NCI-H2196 treated with DMSO at 0.1 percent for 48 hours (cell line): ENCODE results near the gene PALB2.
A peak's percentile ranks its signal among the peaks of the same experiment; 100 is the strongest.
"Not testable (repeated sequence)": the region's sequence is repeated elsewhere in the genome, so short reads cannot be mapped to it uniquely, and the experiment has no call there.

Source experiments
- DNase-seq: peaks from one replicate; lab custom pipeline; 2025; ENCODE audit not compliant: unreplicated experiment; lab: John Stamatoyannopoulos, UW

The PALB2 gene

DNA sequence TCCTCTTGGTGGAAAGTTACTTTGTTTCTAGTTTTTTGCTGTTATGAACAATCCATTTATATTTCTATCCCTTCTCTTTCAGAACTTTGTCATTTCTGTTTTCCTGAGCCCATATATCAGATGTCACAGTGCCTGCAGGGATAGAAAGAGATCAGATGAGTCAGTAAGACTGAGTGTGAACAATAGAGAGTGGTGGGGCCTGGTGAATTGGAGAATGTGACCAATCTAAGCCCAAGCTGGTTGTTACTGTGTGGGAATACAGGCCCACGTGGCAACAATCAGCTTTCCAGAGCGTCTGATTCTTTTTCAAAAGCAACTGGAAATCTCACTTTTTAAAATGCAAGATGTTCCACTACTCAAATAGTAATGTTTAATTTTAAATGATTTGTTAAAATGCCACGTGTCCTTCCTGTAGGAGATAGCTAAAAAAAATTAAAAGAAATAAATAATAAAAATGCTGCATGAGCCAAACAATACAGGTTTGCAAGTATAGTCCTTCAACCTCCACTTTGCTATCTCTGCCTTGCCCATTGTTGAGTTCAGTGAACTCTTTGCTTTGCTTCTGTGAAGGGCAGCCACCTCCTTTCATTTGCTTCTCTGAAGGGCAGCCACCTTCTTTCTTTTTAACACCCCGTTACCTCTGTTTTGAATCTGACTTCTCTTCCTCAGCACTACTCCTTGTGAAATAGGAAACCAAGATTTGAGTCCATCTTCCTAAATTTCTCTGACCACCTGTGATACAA, 9.7 kb upstream of the PALB2 start:
- no peak for DNase-seq

DNA sequence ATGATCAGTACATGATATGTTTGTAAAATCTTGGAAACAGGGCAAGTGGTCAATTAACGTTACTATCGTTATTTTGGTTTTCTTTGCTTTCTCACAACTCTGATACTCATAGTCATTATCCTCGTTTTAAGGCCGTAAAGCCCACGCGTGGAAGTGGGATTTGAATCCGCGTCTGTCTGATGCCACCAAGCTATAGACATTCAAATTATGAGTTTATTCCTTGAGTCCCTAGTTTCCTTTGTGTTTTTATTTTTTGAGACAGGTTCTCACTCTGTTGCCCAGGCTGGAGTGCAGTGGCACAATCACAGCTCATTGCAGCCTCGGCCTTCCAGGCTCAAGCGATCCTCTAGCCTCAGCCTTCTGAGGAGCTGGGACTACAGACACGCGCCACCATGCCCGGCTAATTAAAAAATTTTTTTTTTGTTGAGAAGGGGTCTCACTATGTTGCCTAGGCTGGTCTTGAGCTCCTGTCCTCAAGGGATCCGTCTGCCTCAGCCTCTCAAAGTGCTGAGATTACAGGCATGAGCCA, 1.2 kb upstream of the PALB2 start:
- no peak for DNase-seq

DNA sequence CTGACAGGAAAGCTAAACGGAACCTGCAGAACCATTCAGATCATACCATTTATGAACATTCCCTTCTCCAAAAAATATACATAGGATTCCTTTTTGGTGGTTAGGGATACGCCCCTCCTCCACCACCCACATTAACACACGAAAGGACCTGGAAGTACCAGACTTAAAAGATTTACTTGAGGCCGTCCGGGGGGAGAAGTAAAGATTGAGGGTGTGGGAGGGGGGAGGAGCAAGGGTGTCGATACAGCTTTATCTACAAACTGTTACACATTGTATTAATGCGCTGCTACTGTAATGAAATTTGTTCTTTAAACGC, 537 bp downstream of the PALB2 start:
- DNase-seq, result no peak

DNA sequence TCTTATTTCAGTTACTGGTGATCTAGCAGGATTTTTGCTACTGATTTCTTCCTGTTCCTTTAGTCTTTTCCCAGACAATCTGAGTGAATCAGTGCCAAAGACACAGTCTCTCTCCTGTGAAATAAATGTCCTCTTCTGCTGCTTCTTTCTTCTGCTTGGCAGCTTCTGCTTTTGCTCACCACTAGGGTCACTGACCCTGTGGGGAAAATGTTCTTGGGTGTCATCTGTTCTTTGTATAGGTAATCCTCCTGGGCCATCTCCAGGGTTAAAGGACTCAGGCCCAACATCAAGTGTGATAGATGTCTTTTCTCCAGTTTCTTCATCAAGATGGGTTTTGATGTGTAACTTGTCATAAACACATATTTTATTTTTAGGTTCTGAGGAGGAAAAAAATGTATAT, 5.2 kb downstream of the PALB2 start:
- DNase-seq, result no peak

DNA sequence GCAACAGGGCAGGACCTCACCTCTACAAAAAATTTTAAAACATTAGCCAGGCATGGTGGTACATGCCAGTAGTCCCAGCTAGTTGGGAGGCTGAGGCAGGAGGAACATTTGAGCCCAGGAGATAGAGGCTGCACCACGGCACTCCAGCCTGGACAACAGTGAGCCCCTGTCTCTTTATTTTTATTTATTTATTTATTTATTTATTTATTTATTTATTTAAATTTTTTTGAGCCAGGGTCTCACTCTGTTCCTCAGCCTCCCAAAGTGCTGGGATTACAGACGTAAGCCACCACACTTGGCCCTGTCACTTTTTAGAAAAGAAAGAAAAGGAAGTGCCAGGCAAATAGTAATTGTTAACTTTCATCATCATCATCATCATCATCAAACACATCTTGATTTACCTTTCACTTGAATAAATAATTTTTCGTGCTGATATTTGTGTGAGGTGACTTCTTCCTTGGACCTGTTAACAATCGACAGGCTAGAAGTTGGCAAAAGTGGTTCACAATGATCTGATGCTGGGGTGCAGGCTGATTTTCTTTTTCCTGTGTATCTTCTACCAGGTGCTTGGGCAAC, 6.6 kb downstream of the PALB2 start:
- no peak for DNase-seq

DNA sequence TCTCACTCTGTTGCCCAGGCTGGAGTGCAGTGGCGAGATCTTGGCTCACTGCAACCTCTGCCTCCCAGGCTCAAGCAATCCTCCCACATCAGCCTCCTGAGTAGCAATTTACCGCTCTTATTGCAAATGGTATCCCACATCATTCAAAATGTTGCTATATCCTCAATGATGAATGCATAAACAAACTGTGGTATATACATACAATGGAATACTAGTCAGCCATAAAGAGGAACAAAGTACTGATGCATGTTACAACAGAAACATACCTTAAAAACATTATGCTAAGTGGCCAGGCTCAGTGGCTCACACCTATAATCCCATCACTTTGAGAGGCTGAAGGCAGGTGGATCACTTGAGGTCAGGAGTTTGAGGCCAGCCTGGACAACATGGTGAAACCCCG, 9.2 kb downstream of the PALB2 start:
- not testable (repeated sequence) for DNase-seq

DNA sequence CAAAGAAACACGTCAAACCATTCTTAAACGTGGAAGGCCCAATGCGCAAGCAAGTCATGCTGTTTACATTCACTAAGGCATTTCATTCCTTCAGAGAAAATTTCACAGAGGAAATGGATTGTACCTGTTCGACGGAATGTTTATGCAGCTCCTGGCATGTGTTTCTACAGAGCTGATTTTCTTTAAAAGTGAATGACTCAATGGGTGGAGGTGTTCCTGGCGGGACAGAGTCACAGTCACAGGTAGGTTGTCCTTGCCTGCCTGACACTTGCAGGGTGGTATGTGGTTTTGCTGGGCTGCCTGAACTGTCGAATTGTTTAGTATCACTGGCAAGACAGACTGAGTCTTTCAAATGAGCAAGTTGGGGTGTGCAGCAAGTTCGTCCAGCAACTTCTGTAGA, 11.6 kb downstream of the PALB2 start:
- no peak for DNase-seq

DNA sequence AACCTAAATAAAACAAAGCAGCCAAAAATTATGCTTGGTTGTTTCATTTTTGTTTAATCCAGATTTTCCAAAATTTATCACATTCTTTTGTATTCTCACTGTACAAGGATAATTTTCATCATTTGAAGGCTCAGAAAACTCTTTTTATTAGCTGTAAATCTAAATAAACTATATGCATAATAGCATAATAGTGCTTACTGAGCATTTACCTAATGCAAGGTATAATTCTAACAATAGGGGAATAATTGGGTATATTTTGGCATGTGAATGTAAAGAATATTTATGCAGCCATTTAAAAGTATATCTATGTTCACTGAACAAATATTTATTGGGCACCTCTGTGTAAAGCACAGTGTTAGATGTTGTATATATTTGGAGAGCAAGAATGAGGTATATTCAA, 17.0 kb downstream of the PALB2 start:
- no peak for DNase-seq

DNA sequence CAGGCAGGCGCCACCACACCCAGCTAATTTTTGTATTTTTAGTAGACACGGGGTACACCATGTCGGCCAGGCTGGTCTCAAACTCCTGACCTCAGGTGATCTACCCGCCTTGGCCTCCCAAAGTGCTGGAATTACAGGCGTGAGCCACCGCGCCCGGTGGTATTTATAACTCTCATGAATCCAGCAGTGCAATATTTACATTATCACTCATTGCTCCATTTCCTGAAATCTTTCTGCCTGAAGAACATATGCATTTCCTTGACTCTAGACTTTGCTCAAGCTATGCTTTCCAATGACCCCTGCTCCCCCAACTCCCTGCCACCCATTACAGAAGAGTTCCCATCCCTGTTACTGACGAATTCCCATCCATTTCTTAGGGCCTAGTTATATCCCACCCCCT, 25.3 kb downstream of the PALB2 start:
- DNase-seq, result no peak

DNA sequence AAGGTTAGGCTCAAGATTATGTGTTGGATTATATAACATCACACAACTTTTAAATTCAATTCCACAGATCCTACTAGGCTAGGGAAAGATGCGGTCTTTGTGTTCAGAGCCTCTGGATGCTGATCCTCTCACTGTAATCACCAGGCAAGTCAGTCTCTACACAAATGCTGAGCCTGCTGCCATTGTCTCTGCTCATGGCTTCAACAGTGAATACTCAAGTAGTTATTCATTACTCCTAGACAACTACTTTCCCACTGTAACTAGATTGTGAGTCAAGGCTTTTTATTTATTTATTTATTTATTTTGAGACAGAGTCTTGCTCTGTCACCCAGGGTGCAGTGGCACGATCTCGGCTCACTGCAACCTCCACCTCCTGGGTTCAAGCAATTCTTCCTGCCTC, 29.2 kb downstream of the PALB2 start:
- DNase-seq, result no peak

DNA sequence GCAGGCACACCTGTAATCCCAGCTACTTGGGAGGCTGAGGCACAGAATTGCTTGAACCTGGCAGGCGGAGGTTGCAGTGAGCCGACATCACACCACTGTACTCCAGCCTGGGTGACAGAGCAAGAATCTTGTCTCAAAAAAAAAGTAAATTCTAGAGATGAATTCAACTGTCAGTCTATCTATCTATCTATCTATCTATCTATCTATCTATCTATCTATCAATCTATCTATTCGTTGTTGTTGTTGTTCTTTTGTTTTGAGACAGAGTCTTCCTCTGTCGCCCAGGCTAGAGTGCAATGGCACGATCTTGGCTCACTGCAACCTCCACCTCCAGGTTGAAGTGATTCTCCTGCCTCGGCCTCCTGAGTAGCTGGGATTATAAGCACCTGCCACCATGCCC, 30.2 kb downstream of the PALB2 start:
- DNase-seq, result not testable (repeated sequence)

DNA sequence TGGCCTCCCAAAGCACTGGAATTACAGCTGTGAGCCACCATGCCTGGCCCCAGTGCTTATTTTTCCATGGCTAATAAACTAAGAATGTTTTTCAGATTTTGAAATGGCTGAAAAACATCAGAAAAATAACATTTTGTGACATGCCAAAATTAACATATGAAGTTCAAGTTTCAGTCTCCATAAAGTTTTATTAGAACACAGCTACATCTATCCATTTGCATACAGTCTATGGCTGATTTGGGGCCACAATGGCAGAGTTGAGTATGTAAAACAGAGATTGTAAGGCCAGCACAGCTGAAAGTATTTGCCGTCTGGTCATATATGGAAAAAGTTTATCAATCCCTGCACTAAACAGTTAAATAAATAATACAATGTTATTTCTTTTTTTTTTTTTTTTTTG, 31.2 kb downstream of the PALB2 start:
- no peak for DNase-seq

DNA sequence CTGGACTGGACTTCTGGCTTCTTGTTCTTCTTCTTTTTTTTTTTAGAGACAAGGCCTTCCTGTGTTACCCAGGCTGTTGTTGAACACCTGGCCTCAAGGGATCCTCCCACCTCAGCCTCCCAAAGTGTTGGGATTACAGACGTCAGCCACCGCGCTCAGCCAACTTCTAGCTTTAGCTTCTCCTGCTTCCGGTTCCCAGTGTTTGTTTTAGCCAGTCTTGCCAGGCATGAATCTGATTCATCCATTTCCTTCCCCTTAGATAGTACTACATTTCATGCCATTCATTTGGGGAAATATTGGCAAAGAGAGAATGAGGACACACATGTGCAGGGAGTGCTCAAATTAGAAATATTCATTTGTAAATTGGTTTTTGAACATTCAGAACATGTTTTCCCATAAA, 32.9 kb downstream of the PALB2 start:
- DNase-seq, result no peak

DNA sequence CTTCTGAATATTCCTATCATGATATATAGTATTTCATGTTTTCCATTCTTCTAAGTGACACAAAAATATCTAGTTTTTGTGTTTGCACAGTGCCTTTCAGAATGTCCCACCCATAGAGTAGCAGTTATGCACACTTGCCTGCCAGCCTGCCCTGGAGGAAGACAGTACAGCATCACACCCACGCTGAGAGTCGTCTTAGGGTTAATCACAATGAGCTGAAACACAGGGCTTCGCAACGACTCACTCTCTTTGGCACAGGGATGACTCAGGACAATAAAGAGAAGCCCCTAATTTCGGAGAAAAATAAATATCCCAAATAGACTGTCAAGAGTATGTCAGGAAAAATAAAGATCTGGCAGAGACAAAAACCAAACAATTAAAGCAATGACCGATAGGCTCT, 33.4 kb downstream of the PALB2 start:
- no peak for DNase-seq

DNA sequence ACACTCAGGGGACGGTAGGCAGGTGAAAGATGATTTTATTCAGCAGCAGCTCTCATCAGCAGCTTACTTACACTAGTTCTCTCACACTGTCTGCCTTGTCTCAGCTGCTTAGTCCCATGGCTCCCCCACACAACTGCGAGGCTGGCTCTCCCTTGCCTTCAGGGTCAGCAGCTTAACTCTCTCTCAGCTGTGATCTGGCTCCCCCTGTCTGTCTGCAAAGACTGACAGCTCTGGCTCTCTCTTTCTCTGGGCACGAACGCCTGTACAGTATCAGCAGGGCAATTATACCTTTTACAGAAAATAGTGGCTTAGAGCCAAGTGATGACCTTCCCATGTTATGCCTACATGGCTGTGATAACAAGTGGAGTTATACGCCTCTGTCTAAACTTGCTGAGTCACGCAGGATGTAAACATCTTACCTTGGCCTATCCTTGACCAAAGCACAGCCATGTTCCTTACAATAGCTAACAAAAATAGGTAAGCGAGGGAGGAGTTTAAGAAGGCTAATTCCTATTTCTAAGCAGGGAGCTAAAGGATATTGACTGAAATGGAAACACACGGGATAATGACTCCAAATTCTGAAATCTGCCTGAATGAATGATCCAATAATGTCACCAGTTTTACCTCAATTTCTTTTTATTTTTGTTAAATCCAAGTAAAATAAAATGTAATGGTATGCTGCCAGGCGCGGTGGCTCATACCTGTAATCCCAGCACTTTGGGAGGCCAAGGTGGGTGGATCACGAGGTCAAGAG, 43.9 kb downstream of the PALB2 start:
- no peak for DNase-seq

DNA sequence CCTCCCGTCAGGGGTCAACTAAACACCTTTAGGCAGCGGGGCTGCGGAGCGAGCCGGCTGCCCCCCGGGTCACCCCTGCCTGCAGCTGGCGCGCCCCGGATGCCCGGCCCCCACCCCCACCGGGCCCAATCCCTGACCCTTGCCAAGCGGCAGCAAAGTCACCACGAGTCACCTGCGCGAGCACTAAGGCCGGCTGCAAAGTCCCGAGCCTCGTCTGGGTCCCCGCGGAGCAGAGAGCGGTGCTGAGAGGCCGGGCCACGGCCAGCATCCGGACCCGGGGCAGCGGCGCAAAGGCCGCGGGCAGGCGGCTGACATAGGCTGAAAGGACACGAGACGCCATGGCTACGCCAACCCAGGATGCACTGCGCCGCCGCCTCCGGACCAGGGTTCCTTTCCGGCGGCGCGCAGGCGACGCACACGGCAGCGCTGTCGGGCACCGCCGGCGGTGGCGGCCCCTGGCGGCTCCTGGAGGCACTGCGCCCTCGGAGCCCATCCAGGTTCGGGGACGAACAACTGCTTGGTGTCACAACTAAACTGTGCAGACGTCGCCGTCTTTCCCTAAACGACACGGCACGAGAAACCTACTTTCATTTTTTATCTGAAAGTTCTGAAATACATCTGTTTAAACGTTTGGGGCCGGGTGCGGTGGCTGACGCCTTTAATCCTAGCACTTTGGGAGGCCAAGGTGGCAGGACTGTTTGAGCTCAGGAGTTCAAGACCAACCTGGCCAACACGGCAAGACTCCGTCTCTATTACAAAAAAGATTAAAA, 45.0 kb downstream of the PALB2 start, which contains the start of gene NDUFAB1:
Gene NDUFAB1, minus strand, starts transcription at position 366 of the 770 bp plus-strand sequence. Its CDS starts 26 bp downstream, at position 340.
- DNase-seq, result peak; percentile 84

DNA sequence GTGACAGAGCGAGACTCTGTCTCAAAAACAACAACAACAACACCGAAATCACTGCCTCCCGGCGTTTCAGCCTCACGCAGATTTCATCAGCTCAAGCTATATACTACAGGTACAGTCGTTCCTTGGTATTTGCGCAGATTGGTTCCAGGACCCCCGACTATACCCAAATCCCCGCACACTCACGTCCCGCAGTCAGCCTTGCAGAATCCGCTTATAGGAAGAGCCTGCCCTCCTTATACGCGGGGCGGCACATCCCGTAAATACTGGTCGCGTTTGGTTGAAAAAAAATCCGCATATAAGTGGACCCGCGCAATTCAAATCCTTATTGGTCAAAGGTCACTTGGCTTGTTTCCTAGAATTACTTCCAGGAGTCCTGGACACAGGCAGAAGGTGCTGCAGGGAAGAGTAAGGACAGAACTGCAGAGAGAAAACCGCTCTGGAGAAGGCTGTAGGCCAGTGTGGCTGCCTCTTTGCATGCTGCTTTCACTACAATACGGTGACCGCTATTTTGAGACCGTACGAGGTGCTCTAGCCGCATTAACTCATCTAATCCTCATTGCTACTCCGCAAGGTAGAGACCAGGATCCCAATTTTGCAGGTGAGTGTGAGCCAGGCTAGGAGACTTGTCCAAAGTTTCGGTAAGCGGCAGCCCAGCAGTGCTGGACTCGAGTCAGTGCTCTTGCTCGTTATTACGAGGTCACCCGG, 45.7 kb downstream of the PALB2 start:
- no peak for DNase-seq

DNA sequence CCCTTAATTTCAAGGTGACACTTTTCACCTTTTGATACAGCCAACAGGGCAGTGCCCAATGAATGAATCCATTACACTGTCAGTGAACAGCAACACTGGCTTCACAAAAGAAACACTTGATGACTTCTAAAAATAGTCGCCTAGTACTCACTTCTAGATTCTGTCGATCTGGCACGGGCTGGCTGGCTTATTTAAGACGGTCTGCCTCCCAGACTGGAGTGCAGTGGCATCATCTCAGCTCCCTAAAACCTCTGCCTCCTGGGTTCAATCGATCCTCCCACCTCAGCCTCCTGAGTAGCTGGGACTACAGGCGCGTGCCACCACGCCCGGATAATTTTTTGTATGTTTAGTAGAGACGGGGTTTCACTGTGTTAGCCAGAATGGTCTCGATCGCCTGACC, 46.9 kb downstream of the PALB2 start:
- DNase-seq, result no peak

DNA sequence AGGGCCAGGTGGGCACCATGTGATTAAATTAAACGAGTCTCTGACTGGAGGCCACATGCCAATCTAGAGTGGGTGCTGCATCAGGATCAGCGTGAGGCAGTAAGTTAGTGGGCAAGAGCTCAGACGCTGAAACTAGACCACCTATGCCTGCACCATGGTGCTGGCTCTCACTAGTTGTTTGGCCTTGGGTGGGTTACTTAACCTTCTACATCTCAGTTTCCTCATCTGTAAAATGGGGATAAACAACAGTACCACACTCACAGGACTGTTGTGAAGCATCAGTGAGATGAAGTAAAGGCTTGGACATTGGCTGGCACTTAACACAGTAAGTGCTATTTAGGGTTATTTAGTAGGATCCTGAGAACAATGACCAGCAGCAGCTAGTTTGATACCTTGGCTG, 50.9 kb downstream of the PALB2 start:
- no peak for DNase-seq

DNA sequence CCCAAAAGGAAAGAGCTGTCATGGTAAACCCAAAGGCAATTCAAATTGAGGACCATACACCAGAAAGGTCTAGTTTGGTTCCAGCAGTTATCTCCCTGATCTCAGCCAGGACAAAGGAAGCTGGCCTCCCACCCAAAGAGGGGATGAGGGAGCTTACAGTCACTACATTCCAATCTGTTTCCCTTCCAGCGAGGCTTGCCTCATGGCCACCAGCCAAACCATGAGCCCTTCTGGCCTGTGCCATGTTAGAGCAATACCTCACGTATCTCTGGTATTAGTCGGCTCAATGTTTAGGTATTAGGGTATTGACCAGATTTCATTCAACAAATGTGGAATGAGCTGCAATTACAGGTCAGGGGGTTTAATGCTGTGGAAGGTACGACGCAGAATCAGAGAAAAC, 53.4 kb downstream of the PALB2 start:
- DNase-seq, result no peak
